ENCODE data around the gene HTRA3.

- TF ChIP-seq CTCF (tag by site-specific recombination; IDR thresholded peaks at IDR 0.05) (no peak), ZXDB (tag by site-specific recombination; IDR thresholded peaks at IDR 0.05) (no peak), ZFP3 (tag by site-specific recombination; IDR thresholded peaks at IDR 0.05; ENCODE audit: low read depth) (no peak), ZNF501 (tag by site-specific recombination; IDR thresholded peaks at IDR 0.05) (no peak), ZNF670 (tag by site-specific recombination; IDR thresholded peaks at IDR 0.05; ENCODE audit: low read depth) (no peak), ZNF530 (tag by site-specific recombination; IDR thresholded peaks at IDR 0.05; ENCODE audit: low read depth) (no peak), ZBTB48 (tag by site-specific recombination; IDR thresholded peaks at IDR 0.05) (no peak)
Observed at GRCh38 chr4:8264106-8264505, 5.4 kb upstream of the HTRA3 start.

All from HEK293 (cell line).